Dendritic cell treated with granulocyte-macrophage colony-stimulating factor and Interleukin-4, amounts not matched to agents 40 ng/mL and 50 ng/mL, for 4 days (primary cell): ENCODE measurements around the gene CD209.
"Not testable (repeated sequence)": the region's sequence is repeated elsewhere in the genome, so short reads cannot be mapped to it uniquely, and the experiment has no call there.

Experiments used
- H3K27ac Mint-ChIP-seq: one replicate; pipeline ENCODE4 v1.8.0; 2022; ENCODE audit warnings: mild to moderate bottlenecking, mixed read lengths
- H3K27me3 Mint-ChIP-seq: one replicate; pipeline ENCODE4 v1.8.0; 2022; ENCODE audit warnings: mild to moderate bottlenecking, mixed read lengths
- H3K36me3 Mint-ChIP-seq: one replicate; pipeline ENCODE4 v1.8.0; 2022; ENCODE audit warnings: low read depth, mixed read lengths
- H3K4me1 Mint-ChIP-seq: one replicate; pipeline ENCODE4 v1.8.0; 2022; ENCODE audit warnings: low read depth, mixed read lengths
- H3K4me3 Mint-ChIP-seq: one replicate; pipeline ENCODE4 v1.8.0; 2022; ENCODE audit warnings: mild to moderate bottlenecking, moderate library complexity, mixed read lengths
- H3K9me3 Mint-ChIP-seq: one replicate; pipeline ENCODE4 v1.8.0; 2022; ENCODE audit warnings: mixed read lengths
- intact Hi-C: fragments of 100-400 bp; cut with micrococcal nuclease; formaldehyde crosslinking; loops from one replicate; pipeline ENCODE4 v1.15.0; 2022

CD209 gene

GRCh38 chr19:7781157-7781556 lies 33.8 kb upstream of the CD209 start:
- no peaks in the 10 kb centered on the region for H3K27me3 Mint-ChIP-seq

DNA sequence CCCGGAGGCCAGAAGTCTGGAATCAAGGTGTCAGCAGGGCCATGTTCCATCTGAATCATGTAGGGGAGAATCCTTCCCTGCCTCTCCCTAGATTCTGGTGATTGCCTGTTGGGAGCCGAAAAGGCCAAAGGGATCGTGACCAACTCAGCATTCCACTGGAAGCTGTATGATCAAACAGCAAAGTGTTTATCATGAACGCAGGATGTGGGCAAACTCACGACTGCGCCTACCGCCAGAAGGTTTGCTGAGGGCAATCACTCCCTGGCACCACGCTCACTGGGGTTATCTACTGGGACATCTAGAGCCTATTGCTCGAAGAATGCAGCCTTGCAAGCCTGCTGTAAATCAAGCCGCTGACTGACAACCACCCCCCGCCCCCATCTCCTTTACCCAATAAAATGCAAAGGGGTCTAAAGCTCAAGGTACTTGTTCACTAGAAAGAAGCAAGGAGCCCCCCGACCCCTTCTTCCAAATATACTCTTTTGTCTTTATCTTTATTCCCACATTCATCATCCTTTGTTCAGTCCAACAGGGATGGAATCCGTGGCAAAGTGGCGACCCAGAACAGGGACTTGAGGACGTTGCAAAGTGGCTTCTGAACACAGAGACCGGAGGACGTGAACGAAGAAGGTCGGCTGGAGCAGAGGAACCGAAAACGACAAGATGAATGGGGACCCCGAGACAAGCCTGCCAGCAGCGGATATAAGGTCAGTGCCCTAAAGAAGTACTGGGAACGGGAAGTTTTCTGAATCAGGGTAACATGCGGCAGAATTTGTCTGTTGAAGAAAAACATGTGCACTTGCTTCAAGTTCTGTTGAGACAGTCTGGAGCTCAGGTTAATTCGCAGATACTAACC lies 32.5 kb upstream of the CD209 start:
- peaks cover 75% of the 10 kb centered on the region for H3K4me1 Mint-ChIP-seq
- H3K9me3 Mint-ChIP-seq: no peaks in the 10 kb centered on the region
- H3K4me3 Mint-ChIP-seq: no peak overlapping the region
- peak overlapping the region; percentile 60 for H3K27ac Mint-ChIP-seq
- no peaks in the 10 kb centered on the region for H3K27me3 Mint-ChIP-seq
- intact Hi-C loops: loop anchor here (5.0 kb wide), 1 partner anchor 33 kb away; the partner anchor contains the start of gene CD209
- no peaks in the 10 kb centered on the region for H3K36me3 Mint-ChIP-seq

More at GRCh38 chr19:7781157-7781556, 33.8 kb upstream of the CD209 start:
- no peak overlapping the region for H3K4me3 Mint-ChIP-seq
- intact Hi-C loops: loop anchor here (5.0 kb wide), 1 partner anchor 34 kb away; the partner anchor contains the start of gene CD209
- H3K36me3 Mint-ChIP-seq: no peaks in the 10 kb centered on the region
- H3K9me3 Mint-ChIP-seq: no peaks in the 10 kb centered on the region
- H3K27ac Mint-ChIP-seq: no peak overlapping the region
- H3K4me1 Mint-ChIP-seq: peaks cover 74% of the 10 kb centered on the region

DNA sequence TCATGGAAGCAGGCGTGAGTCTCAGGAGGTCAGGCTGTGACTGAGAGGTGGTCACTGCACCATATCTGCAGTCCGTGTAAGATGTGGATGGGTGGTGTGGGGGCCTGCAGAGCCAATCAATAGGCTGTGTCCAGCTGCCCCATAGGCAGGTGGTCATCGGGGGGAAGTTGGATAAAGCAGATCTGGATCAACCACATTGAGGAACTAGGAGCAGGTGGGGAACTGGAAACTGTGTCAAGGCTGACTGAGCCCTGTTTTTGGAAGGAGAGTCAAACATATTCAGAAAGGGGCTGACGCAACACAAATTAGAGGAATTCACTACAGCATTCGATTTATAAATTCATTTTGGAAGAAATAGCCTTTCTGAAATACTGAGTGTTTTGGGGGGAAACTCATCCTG lies 30.7 kb upstream of the CD209 start:
- H3K4me3 Mint-ChIP-seq: no peak overlapping the region
- peaks cover 66% of the 10 kb centered on the region for H3K4me1 Mint-ChIP-seq
- H3K36me3 Mint-ChIP-seq: no peaks in the 10 kb centered on the region
- intact Hi-C loops: no loop called here
- H3K27ac Mint-ChIP-seq: peak overlapping the region; percentile 60
- H3K27me3 Mint-ChIP-seq: no peaks in the 10 kb centered on the region
- H3K9me3 Mint-ChIP-seq: no peaks in the 10 kb centered on the region

DNA sequence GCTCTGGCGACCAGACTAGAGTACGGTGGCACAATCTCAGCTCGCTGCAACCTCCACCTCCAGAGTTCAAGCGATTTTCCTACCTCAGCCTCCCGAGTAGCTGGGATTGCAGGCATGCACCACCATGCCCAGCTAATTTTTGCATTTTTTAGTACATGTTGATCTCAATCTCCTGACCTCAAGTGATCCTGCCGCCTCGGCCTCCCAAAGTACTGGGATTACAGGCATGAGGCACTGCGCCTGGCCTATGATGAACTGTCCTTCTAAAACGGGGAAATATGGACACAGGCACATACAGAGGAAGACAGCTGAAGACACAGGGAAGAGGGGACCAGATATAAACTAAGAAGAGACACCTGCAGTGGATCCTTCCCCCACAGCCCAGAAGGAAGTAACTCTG lies 28.4 kb upstream of the CD209 start:
- no peaks in the 10 kb centered on the region for H3K9me3 Mint-ChIP-seq
- H3K36me3 Mint-ChIP-seq: no peaks in the 10 kb centered on the region
- peaks cover 65% of the 10 kb centered on the region for H3K4me1 Mint-ChIP-seq
- H3K4me3 Mint-ChIP-seq: no peak overlapping the region
- H3K27ac Mint-ChIP-seq: peak overlapping the region; percentile 51
- no peaks in the 10 kb centered on the region for H3K27me3 Mint-ChIP-seq
- intact Hi-C loops: no loop called here

DNA sequence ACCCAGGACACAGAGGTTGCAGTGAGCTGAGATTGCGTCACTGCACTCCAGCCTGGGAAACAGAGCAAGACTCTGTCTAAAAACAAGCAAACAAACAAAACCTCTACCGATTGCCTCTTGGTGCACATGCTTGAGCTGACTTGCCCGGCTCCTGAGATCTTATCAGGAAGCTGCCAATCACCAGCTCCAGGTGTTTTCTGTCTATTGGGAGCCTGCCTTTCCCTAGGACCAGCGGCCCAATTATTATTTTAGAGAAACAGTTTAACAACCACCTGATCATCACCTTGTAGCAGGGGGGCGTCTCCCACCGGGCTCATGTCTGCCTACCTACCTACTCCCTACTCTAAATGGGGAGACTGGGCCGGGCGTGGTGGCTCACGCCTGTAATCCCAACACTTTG lies 26.5 kb upstream of the CD209 start:
- Mint-ChIP-seq H3K27ac (peak overlapping the region; percentile 22), H3K9me3 (no peaks in the 10 kb centered on the region), H3K36me3 (no peaks in the 10 kb centered on the region), H3K4me1 (peaks cover 50% of the 10 kb centered on the region), H3K27me3 (peaks cover 5% of the 10 kb centered on the region), H3K4me3 (no peak overlapping the region)
- intact Hi-C loops: no loop called here

DNA sequence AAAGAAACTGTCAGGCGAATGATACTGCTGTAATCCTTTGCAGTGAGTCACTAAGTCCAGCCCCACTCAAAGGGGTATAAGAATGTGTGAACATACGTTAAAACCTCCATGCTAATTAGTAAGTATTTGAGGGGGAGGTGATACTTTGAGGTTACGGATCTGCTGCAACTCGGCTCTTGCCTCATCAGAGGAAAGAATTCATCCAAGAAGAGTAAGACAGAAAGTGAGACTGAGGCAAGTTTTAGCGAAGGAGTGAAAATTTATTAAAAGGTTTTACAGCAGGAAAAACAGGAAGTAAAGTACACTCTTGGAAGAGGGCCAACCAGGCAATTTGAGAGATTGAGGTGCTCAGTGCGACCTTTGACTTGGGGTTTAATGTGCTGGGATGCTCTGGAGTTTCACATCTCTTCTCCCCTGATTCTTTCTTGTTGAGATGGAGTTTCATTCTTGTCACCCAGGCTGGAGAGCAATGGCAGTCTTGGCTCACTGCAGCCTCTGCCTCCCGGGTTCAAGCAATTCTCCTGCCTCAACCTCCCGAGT lies 25.5 kb upstream of the CD209 start:
- peaks cover 44% of the 10 kb centered on the region for H3K4me1 Mint-ChIP-seq
- peak overlapping the region; percentile 33 for H3K27ac Mint-ChIP-seq
- H3K36me3 Mint-ChIP-seq: no peaks in the 10 kb centered on the region
- H3K27me3 Mint-ChIP-seq: peaks cover 7% of the 10 kb centered on the region
- H3K4me3 Mint-ChIP-seq: no peak overlapping the region
- intact Hi-C loops: no loop called here
- no peaks in the 10 kb centered on the region for H3K9me3 Mint-ChIP-seq

GRCh38 chr19:7771072-7771471 lies 23.7 kb upstream of the CD209 start:
- Mint-ChIP-seq H3K36me3 (no peaks in the 10 kb centered on the region), H3K9me3 (no peaks in the 10 kb centered on the region), H3K27ac (no peak overlapping the region), H3K27me3 (peaks cover 17% of the 10 kb centered on the region), H3K4me1 (peaks cover 50% of the 10 kb centered on the region), H3K4me3 (no peak overlapping the region)
- intact Hi-C loops: no loop called here

DNA sequence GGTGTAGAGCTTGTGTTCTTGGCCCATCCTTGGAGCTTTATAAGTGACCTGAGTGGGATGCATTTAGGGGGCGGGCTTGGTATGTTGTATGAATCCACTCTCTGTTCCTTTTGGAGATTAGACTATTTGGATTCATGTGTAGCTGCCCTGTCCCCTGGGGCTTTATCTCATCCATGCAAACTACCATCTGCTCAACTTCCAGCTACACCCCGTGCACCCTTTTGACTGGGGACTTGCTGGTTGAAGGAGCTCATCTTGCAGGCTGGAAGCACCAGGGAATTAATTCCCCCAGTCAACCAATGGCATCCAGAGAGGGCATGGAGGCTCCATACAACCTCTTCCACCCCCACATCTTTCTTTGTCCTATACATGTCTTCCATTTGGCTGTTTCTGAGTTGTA lies 21.8 kb upstream of the CD209 start:
- H3K36me3 Mint-ChIP-seq: no peaks in the 10 kb centered on the region
- H3K4me1 Mint-ChIP-seq: peaks cover 34% of the 10 kb centered on the region
- no peak overlapping the region for H3K27ac Mint-ChIP-seq
- no peaks in the 10 kb centered on the region for H3K9me3 Mint-ChIP-seq
- peaks cover 23% of the 10 kb centered on the region for H3K27me3 Mint-ChIP-seq
- no peak overlapping the region for H3K4me3 Mint-ChIP-seq
- intact Hi-C loops: no loop called here

DNA sequence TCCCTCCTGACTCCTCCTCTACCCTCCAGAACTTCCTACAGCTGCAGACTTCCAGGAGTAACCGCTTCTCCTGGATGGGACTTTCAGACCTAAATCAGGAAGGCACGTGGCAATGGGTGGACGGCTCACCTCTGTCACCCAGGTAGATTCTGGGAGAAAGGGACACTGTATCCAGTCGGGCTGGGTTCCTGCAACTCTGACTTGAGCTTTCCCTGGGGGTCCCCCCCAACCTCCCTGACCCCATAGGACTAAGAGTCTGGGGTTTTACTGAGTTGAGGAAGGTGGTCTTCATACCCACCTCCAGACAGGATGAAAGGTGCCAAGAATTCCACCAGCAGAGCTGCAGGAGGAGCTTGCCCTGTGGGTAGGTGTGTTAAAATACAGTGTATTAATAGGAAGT lies 20.2 kb upstream of the CD209 start:
- Mint-ChIP-seq H3K4me3 (no peak overlapping the region), H3K27ac (peak overlapping the region; percentile 21), H3K4me1 (peaks cover 43% of the 10 kb centered on the region), H3K36me3 (no peaks in the 10 kb centered on the region), H3K27me3 (peaks cover 29% of the 10 kb centered on the region), H3K9me3 (no peaks in the 10 kb centered on the region)
- intact Hi-C loops: no loop called here

DNA sequence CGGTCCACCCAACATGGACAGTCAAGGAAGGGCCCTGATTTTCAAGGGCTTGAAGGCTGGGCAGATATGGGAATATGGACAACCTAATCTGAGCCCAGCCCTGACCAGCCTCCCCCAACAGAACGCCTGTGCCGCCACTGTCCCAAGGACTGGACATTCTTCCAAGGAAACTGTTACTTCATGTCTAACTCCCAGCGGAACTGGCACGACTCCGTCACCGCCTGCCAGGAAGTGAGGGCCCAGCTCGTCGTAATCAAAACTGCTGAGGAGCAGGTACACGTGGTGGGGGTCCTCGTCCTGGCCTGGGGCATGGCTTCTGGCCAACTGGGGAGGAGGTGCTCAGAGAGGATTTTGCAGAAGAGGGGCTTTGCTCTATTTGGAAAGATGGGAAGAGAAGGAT lies 19.2 kb upstream of the CD209 start:
- peak overlapping the region; percentile 29 for H3K27ac Mint-ChIP-seq
- H3K4me1 Mint-ChIP-seq: peaks cover 40% of the 10 kb centered on the region
- H3K4me3 Mint-ChIP-seq: no peak overlapping the region
- intact Hi-C loops: no loop called here
- no peaks in the 10 kb centered on the region for H3K9me3 Mint-ChIP-seq
- no peaks in the 10 kb centered on the region for H3K36me3 Mint-ChIP-seq
- H3K27me3 Mint-ChIP-seq: peaks cover 29% of the 10 kb centered on the region

- Mint-ChIP-seq H3K4me1 (peaks cover 40% of the 10 kb centered on the region), H3K27me3 (peaks cover 27% of the 10 kb centered on the region)
- intact Hi-C loops, H3K9me3 Mint-ChIP-seq, H3K4me3 Mint-ChIP-seq, H3K27ac Mint-ChIP-seq, H3K36me3 Mint-ChIP-seq: not testable (repeated sequence)
Measured at GRCh38 chr19:7765043-7765442, 17.7 kb upstream of the CD209 start.

- H3K9me3 Mint-ChIP-seq, H3K4me3 Mint-ChIP-seq, intact Hi-C loops, H3K36me3 Mint-ChIP-seq, H3K27ac Mint-ChIP-seq: not testable (repeated sequence)
- Mint-ChIP-seq H3K4me1 (peaks cover 40% of the 10 kb centered on the region), H3K27me3 (peaks cover 25% of the 10 kb centered on the region)
Measured at GRCh38 chr19:7764157-7764556, 16.8 kb upstream of the CD209 start.

DNA sequence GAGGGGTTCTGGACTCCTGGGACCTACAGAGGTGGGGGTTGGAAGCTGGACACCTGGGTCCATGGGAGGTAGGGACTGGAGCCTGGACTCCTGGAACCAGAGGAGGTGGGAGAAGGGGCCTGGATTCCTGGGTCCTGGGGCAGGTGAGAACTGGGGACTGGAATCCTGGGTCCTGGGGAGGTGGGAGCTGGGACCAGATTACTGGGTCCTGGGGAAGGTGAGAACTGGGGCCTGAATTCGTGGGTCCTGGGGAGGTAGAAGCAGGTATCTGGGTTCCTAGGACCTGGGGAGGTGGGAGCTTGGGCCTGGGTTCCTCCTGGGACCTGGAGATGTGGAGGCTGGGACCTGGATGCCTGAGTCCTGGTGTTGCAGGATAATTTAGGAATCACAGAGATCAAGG lies 16.4 kb upstream of the CD209 start:
- Mint-ChIP-seq H3K9me3 (peaks cover 12% of the 10 kb centered on the region), H3K27ac (peak overlapping the region; percentile 80), H3K4me3 (no peak overlapping the region), H3K36me3 (peaks cover 9% of the 10 kb centered on the region), H3K27me3 (peaks cover 24% of the 10 kb centered on the region), H3K4me1 (peaks cover 40% of the 10 kb centered on the region)
- intact Hi-C loops: no loop called here

- H3K27ac Mint-ChIP-seq: peak within 1 kb of the TSS; percentile 80
- peaks cover 21% of the 10 kb centered on the region for H3K27me3 Mint-ChIP-seq
- no peak within 1 kb of the TSS for H3K4me3 Mint-ChIP-seq
- peaks cover 36% of the 10 kb centered on the region for H3K4me1 Mint-ChIP-seq
- intact Hi-C loops: no loop called here
- peaks cover 9% of the 10 kb centered on the region for H3K36me3 Mint-ChIP-seq
- H3K9me3 Mint-ChIP-seq: peaks cover 21% of the 10 kb centered on the region
Measured at GRCh38 chr19:7762719-7763293, 15.5 kb upstream of the CD209 start, which contains the start of gene CLEC4M. TSS of gene CLEC4M (plus strand) at chr19:7763243. CDS start at chr19:7763267, 24 bp downstream.
